HepG2 (cell line): ENCODE results near the gene ARHGAP26. TPM values are rescaled to one million over a fixed set of nuclear protein-coding genes. Genes with fewer than 3 reads are reported as not detected.

ENCODE experiments used
- ATAC-seq: fragments of 200-7000 bp; cut with Tn5 transposase; 3 replicates; pipeline ENCODE4 v1.9.1; 2020; ENCODE audit warnings: mild to moderate bottlenecking, moderate library complexity
- BruUV-seq: library from RNA; stranded (reverse); fragments of 400-500 nt; replicated peaks from 2 replicates; lab custom pipeline; 2021; lab: Mats Ljungman, UMichigan
- CTCF ChIA-PET: fragments of 300-600 bp; formaldehyde crosslinking; extraction: SDS; loops from one replicate; lab custom pipeline; 2021; ENCODE audit warnings: low total read pairs, inconsistent platforms, low intra/inter-chr PET ratio; lab: Yijun Ruan, JAX
- POLR2A ChIA-PET: fragments of 350-600 bp; sonication (Branson Sonifier 250); formaldehyde crosslinking; loops from one replicate; lab custom pipeline; 2020; ENCODE audit warnings: antibody characterized with exemption, inconsistent platforms; lab: Yijun Ruan, JAX
- DNase-seq: peaks from one replicate; pipeline ENCODE4 v3.0.0-alpha.2; 2015; ENCODE audit warnings: low spot score
- FAIRE-seq: peaks from 3 replicates; lab custom pipeline; 2011; peaks lifted over from hg19 to GRCh38; lab: Jason Lieb, UNC
- H2AFZ ChIP-seq: one replicate; pipeline ENCODE4 v1.6.1; 2011; ENCODE audit warnings: low read length, inconsistent platforms
- H3K27ac ChIP-seq: fragments of 300-600 bp; 3 replicates; pipeline ENCODE4 v1.8.0; 2011; ENCODE audit warnings: mixed run types, mild to moderate bottlenecking, mixed read lengths, low read length, inconsistent platforms; ENCODE audit not compliant: insufficient read depth; ENCODE audit errors: extremely low read length
- H3K27me3 ChIP-seq, 2 experiments: fragments of 200-600 bp in 1 of 2; 2 replicates in 1 of 2; 3 replicates in 1 of 2; pipeline versions ENCODE4 v1.6.0 to v1.8.0; 2011; ENCODE audit warnings: low read length in 2 of 2, mild to moderate bottlenecking in 2 of 2, moderate library complexity in 2 of 2, inconsistent platforms in 1 of 2; ENCODE audit not compliant: insufficient read depth in 2 of 2, control insufficient read depth in 1 of 2
- H3K36me3 ChIP-seq, 2 experiments: fragments of 200-600 bp in 1 of 2; replicated peaks in 1 of 2; 2 replicates in 1 of 2; 3 replicates in 1 of 2; pipeline versions ENCODE4 v1.5.1 to v1.8.0; 2011; ENCODE audit warnings: low read length in 2 of 2, inconsistent platforms in 1 of 2; ENCODE audit not compliant: insufficient read depth in 2 of 2, control insufficient read depth in 1 of 2
- H3K4me1 ChIP-seq: 2 replicates; pipeline ENCODE4 v1.5.1; 2012; ENCODE audit warnings: low read length, inconsistent platforms; ENCODE audit not compliant: insufficient read depth
- H3K4me2 ChIP-seq: 2 replicates; pipeline ENCODE4 v1.6.0; 2011; ENCODE audit warnings: low read depth, low read length, inconsistent platforms
- H3K4me3 ChIP-seq, 3 experiments: fragments of 200-600 bp in 1 of 3; sonication (generic), shearing (Covaris generic) in 1 of 3; replicated peaks in 1 of 3; 2 replicates each; pipeline ENCODE4 v1.5.1; 2011 to 2016; ENCODE audit warnings: low read length in 3 of 3, inconsistent platforms in 2 of 3, low read depth in 2 of 3, mild to moderate bottlenecking in 2 of 3, control low read depth in 1 of 3, mixed read lengths in 1 of 3; ENCODE audit not compliant: insufficient read depth in 1 of 3
- H3K79me2 ChIP-seq: one replicate; pipeline ENCODE4 v1.6.1; 2011; ENCODE audit warnings: low read length, inconsistent platforms; ENCODE audit not compliant: insufficient read depth
- H3K9ac ChIP-seq: 2 replicates; pipeline ENCODE4 v1.6.0; 2011; ENCODE audit warnings: mild to moderate bottlenecking, low read depth, low read length, inconsistent platforms; ENCODE audit not compliant: insufficient read depth
- H3K9me3 ChIP-seq: 2 replicates; pipeline ENCODE4 v1.5.1; 2012; ENCODE audit warnings: mild to moderate bottlenecking, low read length
- H4K20me1 ChIP-seq: 2 replicates; pipeline ENCODE4 v1.6.0; 2011; ENCODE audit warnings: inconsistent platforms, mild to moderate bottlenecking, low read length, moderate library complexity; ENCODE audit not compliant: insufficient read depth
- ARID2 ChIP-seq: sonication (generic); formaldehyde crosslinking; IDR thresholded peaks from 2 replicates; pipeline ENCODE4 v1.8.1; 2022; ENCODE audit warnings: mild to moderate bottlenecking, missing genetic modification reagents, borderline replicate concordance
- ETV5 ChIP-seq: IDR thresholded peaks from 2 replicates; pipeline ENCODE4 v1.6.1; 2018; ENCODE audit warnings: missing biosample characterization, missing genetic modification reagents, inconsistent platforms, borderline replicate concordance
- NAIF1 ChIP-seq: sonication (generic); formaldehyde crosslinking; IDR thresholded peaks from 2 replicates; pipeline ENCODE4 v1.5.0; 2020; ENCODE audit warnings: mild to moderate bottlenecking, missing genetic modification reagents, borderline replicate concordance
- PAX8 ChIP-seq: sonication (generic); formaldehyde crosslinking; IDR thresholded peaks from 2 replicates; pipeline ENCODE4 v1.8.0; 2022; ENCODE audit warnings: mild to moderate bottlenecking, missing genetic modification reagents, borderline replicate concordance
- SOX6 ChIP-seq, 2 experiments: fragments of 450-650 bp in 1 of 2; sonication (generic) in 1 of 2; formaldehyde crosslinking in 1 of 2; IDR thresholded peaks; 2 replicates each; pipeline versions ENCODE4 v1.4.0 to v1.6.1; 2017 to 2020; ENCODE audit warnings: antibody characterized with exemption in 1 of 2, mild to moderate bottlenecking in 1 of 2, missing genetic modification reagents in 1 of 2
- ZBTB42 ChIP-seq: sonication (generic); formaldehyde crosslinking; IDR thresholded peaks from 2 replicates; pipeline ENCODE4 v1.5.0; 2020; ENCODE audit warnings: mild to moderate bottlenecking, missing genetic modification reagents
- ZFP1 ChIP-seq: IDR thresholded peaks from 2 replicates; pipeline ENCODE4 v1.6.1; 2016
- ZNF430 ChIP-seq: sonication (generic); formaldehyde crosslinking; IDR thresholded peaks from 2 replicates; pipeline ENCODE4 v1.9.0; 2021; ENCODE audit warnings: mild to moderate bottlenecking, missing genetic modification reagents
- ZNF75D ChIP-seq: sonication (generic); formaldehyde crosslinking; IDR thresholded peaks from 2 replicates; pipeline ENCODE4 v1.8.1; 2023; ENCODE audit warnings: missing genetic modification reagents, mild to moderate bottlenecking, borderline replicate concordance
- ZNF878 ChIP-seq: sonication (generic); formaldehyde crosslinking; IDR thresholded peaks from 2 replicates; pipeline ENCODE4 v1.8.1; 2023; ENCODE audit warnings: mild to moderate bottlenecking, missing genetic modification reagents, moderate library complexity
- WGBS: methylation state at CpG from one replicate; pipeline ENCODE4 v1.1.6; 2017; ENCODE audit warnings: low lambda C conversion rate; 5-methylcytosine and 5-hydroxymethylcytosine counted together
- in situ Hi-C: cut with HindIII; loops from 2 replicates; pipeline ENCODE4 v1.10.0; 2017; ENCODE audit warnings: low pct_unique_long_range_greater_than_20kb; ENCODE audit not compliant: extremely low pct_ligation_motif_present
- intact Hi-C: fragments of 100-400 bp; cut with micrococcal nuclease; formaldehyde crosslinking; loops from one replicate; pipeline ENCODE4 v1.10.0; 2022; ENCODE audit not compliant: unreplicated experiment
- polyA plus RNA-seq, 8 experiments: library from polyadenylated mRNA; depleted of rRNA in 3 of 8; stranded (reverse) in 7 of 8; unstranded in 1 of 8; fragments of >200 nt; fragmentation: Illumina TruSeq in 4 of 8; extraction: Trizol in 4 of 8; gene quantifications; 2 replicates each; pipeline versions ENCODE4 v1.2.1 to v1.2.3, GENCODE V29; 2011 to 2016; ENCODE audit warnings: low read depth in 4 of 8, missing spikeins in 1 of 8, mixed read lengths in 1 of 8; ENCODE audit not compliant: insufficient read depth in 1 of 8
- total RNA-seq, 5 experiments: library from RNA; depleted of rRNA; stranded (reverse); fragments of >200 nt; fragmentation: Illumina TruSeq; extraction: Trizol; gene quantifications; 2 replicates each; pipeline ENCODE4 v1.2.3, GENCODE V29; 2016; ENCODE audit warnings: low read depth in 1 of 5
- TF ChIP-seq, protein P1 (sequence below): sonication (generic); formaldehyde crosslinking; IDR thresholded peaks from 2 replicates; pipeline ENCODE4 v1.4.0; 2020; ENCODE audit warnings: missing genetic modification reagents
- TF ChIP-seq, protein P2 (sequence below): sonication (generic); formaldehyde crosslinking; IDR thresholded peaks from 2 replicates; pipeline ENCODE4 v1.9.0; 2022; ENCODE audit warnings: missing genetic modification reagents, mild to moderate bottlenecking, borderline replicate concordance
- TF ChIP-seq, protein P3 (sequence below): sonication (generic); formaldehyde crosslinking; IDR thresholded peaks from 2 replicates; pipeline ENCODE4 v1.4.0; 2020; ENCODE audit warnings: missing genetic modification reagents, borderline replicate concordance
- TF ChIP-seq, protein P4 (sequence below): IDR thresholded peaks from 2 replicates; pipeline ENCODE4 v1.6.1; 2016
- TF ChIP-seq, protein P5 (sequence below): sonication (generic); formaldehyde crosslinking; IDR thresholded peaks from 2 replicates; pipeline ENCODE4 v1.4.0; 2020; ENCODE audit warnings: mild to moderate bottlenecking, low read depth, missing genetic modification reagents

Gene ARHGAP26
- total and polyA plus RNA-seq, 2 of the 13 experiments (the other 11 are each of a cell fraction or from before 2014, with no cell fraction given) = 9.6 to 18.2 TPM

DNA sequence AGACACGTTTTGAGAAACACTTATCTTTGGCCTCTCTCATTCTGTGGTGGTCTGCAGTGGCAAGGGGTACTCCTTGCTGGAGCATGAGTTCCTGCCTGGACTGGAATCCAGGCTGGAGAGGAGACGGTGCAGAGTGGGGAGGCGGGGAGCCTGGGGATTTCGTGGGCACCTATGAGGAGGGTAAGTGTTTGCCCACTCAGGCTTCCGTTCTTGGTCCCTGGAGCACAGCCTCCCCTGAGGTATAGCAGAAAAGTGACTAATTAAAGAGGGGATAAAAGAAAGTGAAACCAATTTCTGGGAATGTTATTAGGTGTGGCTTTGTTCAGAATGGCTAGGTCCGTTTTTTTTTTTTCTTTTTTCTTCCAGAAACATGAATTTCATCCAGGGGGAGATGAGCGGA is 90.8 kb downstream of the ARHGAP26 start (continued):
- TF ChIP-seq ZNF430 (CRISPR knock-in tag) (no peak), ETV5 (CRISPR knock-in tag) (no peak), PAX8 (no peak)
- TF ChIP-seq, protein P1, sequence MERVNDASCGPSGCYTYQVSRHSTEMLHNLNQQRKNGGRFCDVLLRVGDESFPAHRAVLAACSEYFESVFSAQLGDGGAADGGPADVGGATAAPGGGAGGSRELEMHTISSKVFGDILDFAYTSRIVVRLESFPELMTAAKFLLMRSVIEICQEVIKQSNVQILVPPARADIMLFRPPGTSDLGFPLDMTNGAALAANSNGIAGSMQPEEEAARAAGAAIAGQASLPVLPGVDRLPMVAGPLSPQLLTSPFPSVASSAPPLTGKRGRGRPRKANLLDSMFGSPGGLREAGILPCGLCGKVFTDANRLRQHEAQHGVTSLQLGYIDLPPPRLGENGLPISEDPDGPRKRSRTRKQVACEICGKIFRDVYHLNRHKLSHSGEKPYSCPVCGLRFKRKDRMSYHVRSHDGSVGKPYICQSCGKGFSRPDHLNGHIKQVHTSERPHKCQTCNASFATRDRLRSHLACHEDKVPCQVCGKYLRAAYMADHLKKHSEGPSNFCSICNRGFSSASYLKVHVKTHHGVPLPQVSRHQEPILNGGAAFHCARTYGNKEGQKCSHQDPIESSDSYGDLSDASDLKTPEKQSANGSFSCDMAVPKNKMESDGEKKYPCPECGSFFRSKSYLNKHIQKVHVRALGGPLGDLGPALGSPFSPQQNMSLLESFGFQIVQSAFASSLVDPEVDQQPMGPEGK (CRISPR knock-in tag) = no peak
- TF ChIP-seq, protein P2, sequence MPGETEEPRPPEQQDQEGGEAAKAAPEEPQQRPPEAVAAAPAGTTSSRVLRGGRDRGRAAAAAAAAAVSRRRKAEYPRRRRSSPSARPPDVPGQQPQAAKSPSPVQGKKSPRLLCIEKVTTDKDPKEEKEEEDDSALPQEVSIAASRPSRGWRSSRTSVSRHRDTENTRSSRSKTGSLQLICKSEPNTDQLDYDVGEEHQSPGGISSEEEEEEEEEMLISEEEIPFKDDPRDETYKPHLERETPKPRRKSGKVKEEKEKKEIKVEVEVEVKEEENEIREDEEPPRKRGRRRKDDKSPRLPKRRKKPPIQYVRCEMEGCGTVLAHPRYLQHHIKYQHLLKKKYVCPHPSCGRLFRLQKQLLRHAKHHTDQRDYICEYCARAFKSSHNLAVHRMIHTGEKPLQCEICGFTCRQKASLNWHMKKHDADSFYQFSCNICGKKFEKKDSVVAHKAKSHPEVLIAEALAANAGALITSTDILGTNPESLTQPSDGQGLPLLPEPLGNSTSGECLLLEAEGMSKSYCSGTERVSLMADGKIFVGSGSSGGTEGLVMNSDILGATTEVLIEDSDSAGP (CRISPR knock-in tag) = no peak
- TF ChIP-seq, all 625 proteins: peak for 0

DNA sequence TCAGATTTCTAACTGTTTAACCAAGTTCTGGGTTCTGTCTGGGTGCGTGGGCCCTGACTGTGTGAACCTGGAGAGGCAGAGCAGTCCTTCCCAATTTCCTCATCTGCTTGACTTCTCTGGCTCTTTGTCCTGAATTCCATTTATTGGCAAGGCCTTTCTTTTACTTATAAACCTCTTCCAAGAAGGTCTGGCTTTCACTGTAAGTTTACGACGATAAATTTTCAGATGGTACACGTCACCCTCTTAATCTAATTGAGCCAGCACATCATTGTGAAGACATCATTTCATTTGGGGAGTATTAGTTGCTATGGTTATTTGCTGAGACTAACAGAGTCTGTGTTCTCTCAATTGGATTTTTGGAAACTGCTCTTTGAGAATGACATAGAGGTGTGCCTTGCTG is 92.4 kb downstream of the ARHGAP26 start:
- Histone ChIP-seq H3K4me2 (no peak overlapping the region), H3K36me3 (no peaks in the 10 kb centered on the region), H3K79me2 (peaks cover 20% of the 10 kb centered on the region), H3K27me3 (no peaks in the 10 kb centered on the region), H3K27ac (no peak overlapping the region), H3K4me1 (peaks cover 23% of the 10 kb centered on the region), H3K9ac (no peak overlapping the region), H3K9me3 (no peaks in the 10 kb centered on the region), H4K20me1 (0 out of 2 replicates have a peak, but pooled peaks cover 3% of the 10 kb centered on the region), H3K4me3 (no peak overlapping the region), H2AFZ (no peak overlapping the region)
- POLR2A ChIA-PET = no interaction called here
- WGBS = 98% methylated on average over 4 of the region's 4 CpGs
- intact Hi-C loops = no loop called here
- CTCF ChIA-PET = no interaction called here
- in situ Hi-C loops = no loop called here
- no TSS peak for BruUV-seq
- no peak for ATAC-seq
- no peak for DNase-seq
- FAIRE-seq = no peak
- TF ChIP-seq ARID2 (CRISPR knock-in tag) = no peak
- no peak for TF ChIP-seq ZNF878
- TF ChIP-seq, protein P3, sequence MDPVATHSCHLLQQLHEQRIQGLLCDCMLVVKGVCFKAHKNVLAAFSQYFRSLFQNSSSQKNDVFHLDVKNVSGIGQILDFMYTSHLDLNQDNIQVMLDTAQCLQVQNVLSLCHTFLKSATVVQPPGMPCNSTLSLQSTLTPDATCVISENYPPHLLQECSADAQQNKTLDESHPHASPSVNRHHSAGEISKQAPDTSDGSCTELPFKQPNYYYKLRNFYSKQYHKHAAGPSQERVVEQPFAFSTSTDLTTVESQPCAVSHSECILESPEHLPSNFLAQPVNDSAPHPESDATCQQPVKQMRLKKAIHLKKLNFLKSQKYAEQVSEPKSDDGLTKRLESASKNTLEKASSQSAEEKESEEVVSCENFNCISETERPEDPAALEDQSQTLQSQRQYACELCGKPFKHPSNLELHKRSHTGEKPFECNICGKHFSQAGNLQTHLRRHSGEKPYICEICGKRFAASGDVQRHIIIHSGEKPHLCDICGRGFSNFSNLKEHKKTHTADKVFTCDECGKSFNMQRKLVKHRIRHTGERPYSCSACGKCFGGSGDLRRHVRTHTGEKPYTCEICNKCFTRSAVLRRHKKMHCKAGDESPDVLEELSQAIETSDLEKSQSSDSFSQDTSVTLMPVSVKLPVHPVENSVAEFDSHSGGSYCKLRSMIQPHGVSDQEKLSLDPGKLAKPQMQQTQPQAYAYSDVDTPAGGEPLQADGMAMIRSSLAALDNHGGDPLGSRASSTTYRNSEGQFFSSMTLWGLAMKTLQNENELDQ (CRISPR knock-in tag) = no peak
- TF ChIP-seq NAIF1 (CRISPR knock-in tag) = no peak
- TF ChIP-seq ZNF75D (CRISPR knock-in tag) = no peak
- no peak for TF ChIP-seq ZFP1
- TF ChIP-seq, protein P4, sequence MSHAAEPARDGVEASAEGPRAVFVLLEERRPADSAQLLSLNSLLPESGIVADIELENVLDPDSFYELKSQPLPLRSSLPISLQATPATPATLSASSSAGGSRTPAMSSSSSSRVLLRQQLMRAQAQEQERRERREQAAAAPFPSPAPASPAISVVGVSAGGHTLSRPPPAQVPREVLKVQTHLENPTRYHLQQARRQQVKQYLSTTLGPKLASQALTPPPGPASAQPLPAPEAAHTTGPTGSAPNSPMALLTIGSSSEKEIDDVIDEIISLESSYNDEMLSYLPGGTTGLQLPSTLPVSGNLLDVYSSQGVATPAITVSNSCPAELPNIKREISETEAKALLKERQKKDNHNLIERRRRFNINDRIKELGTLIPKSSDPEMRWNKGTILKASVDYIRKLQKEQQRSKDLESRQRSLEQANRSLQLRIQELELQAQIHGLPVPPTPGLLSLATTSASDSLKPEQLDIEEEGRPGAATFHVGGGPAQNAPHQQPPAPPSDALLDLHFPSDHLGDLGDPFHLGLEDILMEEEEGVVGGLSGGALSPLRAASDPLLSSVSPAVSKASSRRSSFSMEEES = no peak
- TF ChIP-seq, protein P5, sequence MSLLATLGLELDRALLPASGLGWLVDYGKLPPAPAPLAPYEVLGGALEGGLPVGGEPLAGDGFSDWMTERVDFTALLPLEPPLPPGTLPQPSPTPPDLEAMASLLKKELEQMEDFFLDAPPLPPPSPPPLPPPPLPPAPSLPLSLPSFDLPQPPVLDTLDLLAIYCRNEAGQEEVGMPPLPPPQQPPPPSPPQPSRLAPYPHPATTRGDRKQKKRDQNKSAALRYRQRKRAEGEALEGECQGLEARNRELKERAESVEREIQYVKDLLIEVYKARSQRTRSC (CRISPR knock-in tag) = no peak
- no peak for TF ChIP-seq ZBTB42 (CRISPR knock-in tag)
- TF ChIP-seq SOX6 (IDR thresholded peaks at IDR 0.05) = no peak
- TF ChIP-seq SOX6 (CRISPR knock-in tag; IDR thresholded peaks at IDR 0.05) = no peak
